SK-N-MC (cell line): Measurements from ENCODE around the gene SUPT5H.

Source experiments
- DNase-seq: peaks from one replicate; pipeline ENCODE4 v3.0.0-alpha.2; 2011; ENCODE audit warnings: low read depth, low spot score
- H3K27ac ChIP-seq: fragments of 200-600 bp; sonication (generic); 2 replicates; pipeline ENCODE4 v1.5.1; 2016; ENCODE audit warnings: mixed run types
- H3K36me3 ChIP-seq: fragments of 200-600 bp; sonication (generic); 2 replicates; pipeline ENCODE4 v1.6.1; 2017; ENCODE audit warnings: antibody characterized with exemption, low read length, mixed read lengths; ENCODE audit not compliant: insufficient read depth
- H3K4me3 ChIP-seq: fragments of 200-600 bp; sonication (generic); 2 replicates; pipeline ENCODE4 v1.5.1; 2016
- H3K9ac ChIP-seq: fragments of 200-600 bp; sonication (generic); 2 replicates; pipeline ENCODE4 v1.8.0; 2017; ENCODE audit warnings: mixed run types, mixed read lengths; ENCODE audit not compliant: insufficient read length
- H3K9me3 ChIP-seq: fragments of 200-600 bp; sonication (generic); 2 replicates; pipeline ENCODE4 v1.6.1; 2017; ENCODE audit warnings: low read depth, mild to moderate bottlenecking, antibody characterized with exemption, low read length, moderate library complexity, mixed read lengths
- EZH2 ChIP-seq: fragments of 200-600 bp; sonication (generic); IDR thresholded peaks from one replicate; pipeline ENCODE4 v1.6.1; 2017; ENCODE audit warnings: antibody characterized with exemption
- FOXP2 ChIP-seq: optimal IDR thresholded peaks from 2 replicates; pipeline ENCODE3; 2011; ENCODE audit warnings: mild to moderate bottlenecking, moderate library complexity; ENCODE audit not compliant: insufficient read depth; ENCODE audit errors: extremely low read length, control extremely low read depth
- POLR2AphosphoS5 ChIP-seq: IDR thresholded peaks from 2 replicates; pipeline ENCODE4 v1.6.1; 2012; ENCODE audit warnings: mild to moderate bottlenecking, low read depth, low read length, borderline replicate concordance

The SUPT5H gene

DNA sequence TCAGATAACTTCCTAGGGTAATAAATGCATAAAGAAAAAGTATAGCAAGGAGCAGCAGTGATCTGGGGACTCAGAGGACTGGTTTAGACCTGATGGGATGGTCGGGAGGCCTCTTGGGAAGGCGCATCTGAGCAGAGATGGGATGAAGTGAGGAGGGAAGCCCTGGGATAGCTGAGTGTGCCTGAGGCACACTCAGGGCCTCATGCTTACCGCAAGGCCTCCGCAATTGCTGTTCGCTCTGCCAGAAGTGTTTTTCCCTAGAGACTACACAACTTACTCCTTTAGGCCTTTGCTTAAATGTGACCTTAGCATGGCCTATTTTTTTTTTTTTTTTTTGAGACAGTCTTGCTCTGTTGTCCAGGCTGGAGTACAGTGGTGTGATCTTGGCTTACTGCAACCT, 49.3 kb downstream of the SUPT5H start:
- no peak overlapping the region for H3K9ac ChIP-seq
- no peak for DNase-seq
- TF ChIP-seq POLR2AphosphoS5: no peak
- TF ChIP-seq EZH2: no peak
- TF ChIP-seq FOXP2: no peak

DNA sequence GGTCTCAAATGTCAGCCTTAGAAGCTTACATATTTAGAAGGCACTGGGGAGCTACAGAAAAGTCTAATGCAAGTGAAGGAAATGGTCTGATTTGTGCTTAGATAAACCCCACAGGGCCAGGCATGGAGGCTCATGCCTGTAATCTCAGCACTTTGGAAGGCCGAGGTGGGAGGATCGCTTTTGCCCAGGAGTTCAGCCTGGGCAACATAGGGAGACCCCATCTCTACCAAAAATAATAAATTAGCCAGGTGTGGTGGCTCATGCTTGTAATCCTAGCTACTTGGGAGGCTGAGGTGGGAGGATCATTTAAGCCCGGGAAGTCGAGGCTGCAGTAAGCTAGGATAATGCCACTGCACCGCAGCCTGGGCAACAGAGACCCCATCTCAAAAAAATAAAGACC, 50.7 kb downstream of the SUPT5H start:
- Histone ChIP-seq H3K9ac (no peak overlapping the region), H3K9me3 (no peaks in the 10 kb centered on the region), H3K36me3 (no peaks in the 10 kb centered on the region; the same call in 1 of the 2 replicates), H3K4me3 (no peak overlapping the region), H3K27ac (no peak overlapping the region)
- TF ChIP-seq EZH2 (no peak), FOXP2 (no peak), POLR2AphosphoS5 (no peak)
- DNase-seq: no peak

More for the DNA sequence above, 49.3 kb downstream of the SUPT5H start:
- Histone ChIP-seq H3K4me3 (no peak overlapping the region), H3K9me3 (no peaks in the 10 kb centered on the region), H3K27ac (no peak overlapping the region), H3K36me3 (peaks cover 8% of the 10 kb centered on the region; the same call in 1 of the 2 replicates)

DNA sequence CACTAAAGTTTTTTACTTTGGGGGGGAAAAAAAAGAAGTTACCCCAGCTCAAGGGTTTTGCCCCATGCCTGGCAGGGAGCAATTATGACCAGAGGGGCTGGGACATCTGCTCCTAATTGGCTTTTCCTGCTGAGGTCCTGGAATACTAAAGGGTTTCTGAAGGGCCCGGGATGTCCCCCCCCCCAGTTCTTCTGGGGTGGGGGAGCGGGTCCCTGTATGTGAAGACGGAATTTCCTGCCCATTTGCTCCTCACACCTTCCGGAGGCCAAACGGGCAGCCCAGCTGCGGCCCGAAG, 52.3 kb downstream of the SUPT5H start:
- Histone ChIP-seq H3K9ac (no peak overlapping the region), H3K9me3 (no peaks in the 10 kb centered on the region), H3K4me3 (peak overlapping the region; percentile 90), H3K27ac (no peak overlapping the region), H3K36me3 (no peaks in the 10 kb centered on the region)
- DNase-seq: no peak
- TF ChIP-seq EZH2 (no peak), FOXP2 (no peak), POLR2AphosphoS5 (no peak)

DNA sequence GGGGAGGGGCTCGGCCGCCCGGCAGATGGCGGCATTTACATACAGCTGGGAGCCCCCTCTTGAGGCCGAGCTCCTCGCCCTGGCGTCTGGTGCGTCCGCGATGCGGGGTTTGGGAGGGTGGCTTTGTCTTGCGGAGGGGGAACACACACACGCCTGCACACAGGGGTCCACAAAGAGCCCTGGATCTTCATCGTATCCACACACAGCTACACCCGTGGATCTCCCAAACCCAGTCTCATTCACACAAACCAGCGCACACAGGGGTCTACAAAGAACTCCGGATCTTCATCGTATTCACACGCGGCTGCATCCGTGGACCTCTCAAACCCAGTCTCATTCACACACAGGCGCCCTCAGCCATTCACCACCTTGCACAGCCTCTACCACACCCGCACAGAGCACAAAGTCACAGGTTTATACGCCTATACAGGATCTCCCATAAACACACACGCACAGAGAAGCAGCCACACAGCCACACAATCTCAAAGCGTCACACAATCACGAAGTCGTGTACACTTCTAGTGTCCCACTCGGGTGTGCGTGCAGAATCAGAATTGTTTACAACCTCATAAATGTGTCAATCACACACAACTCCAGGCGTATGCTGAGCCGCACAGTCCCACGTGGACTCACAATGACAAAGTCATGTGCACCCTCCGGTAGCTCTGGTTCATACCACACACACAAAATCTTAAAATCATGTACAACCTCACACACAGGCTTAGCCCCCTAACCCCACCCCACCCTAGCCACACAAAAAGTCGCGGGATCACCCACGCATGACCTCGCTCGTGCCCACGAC, 52.8 kb downstream of the SUPT5H start:
- no peak for DNase-seq
- peak overlapping the region; percentile 90 for H3K4me3 ChIP-seq
- H3K9ac ChIP-seq: peak overlapping the region; percentile 68
- TF ChIP-seq POLR2AphosphoS5 (no peak), EZH2 (no peak), FOXP2 (no peak)
- H3K36me3 ChIP-seq: no peaks in the 10 kb centered on the region
- no peaks in the 10 kb centered on the region for H3K9me3 ChIP-seq
- H3K27ac ChIP-seq: no peak overlapping the region

DNA sequence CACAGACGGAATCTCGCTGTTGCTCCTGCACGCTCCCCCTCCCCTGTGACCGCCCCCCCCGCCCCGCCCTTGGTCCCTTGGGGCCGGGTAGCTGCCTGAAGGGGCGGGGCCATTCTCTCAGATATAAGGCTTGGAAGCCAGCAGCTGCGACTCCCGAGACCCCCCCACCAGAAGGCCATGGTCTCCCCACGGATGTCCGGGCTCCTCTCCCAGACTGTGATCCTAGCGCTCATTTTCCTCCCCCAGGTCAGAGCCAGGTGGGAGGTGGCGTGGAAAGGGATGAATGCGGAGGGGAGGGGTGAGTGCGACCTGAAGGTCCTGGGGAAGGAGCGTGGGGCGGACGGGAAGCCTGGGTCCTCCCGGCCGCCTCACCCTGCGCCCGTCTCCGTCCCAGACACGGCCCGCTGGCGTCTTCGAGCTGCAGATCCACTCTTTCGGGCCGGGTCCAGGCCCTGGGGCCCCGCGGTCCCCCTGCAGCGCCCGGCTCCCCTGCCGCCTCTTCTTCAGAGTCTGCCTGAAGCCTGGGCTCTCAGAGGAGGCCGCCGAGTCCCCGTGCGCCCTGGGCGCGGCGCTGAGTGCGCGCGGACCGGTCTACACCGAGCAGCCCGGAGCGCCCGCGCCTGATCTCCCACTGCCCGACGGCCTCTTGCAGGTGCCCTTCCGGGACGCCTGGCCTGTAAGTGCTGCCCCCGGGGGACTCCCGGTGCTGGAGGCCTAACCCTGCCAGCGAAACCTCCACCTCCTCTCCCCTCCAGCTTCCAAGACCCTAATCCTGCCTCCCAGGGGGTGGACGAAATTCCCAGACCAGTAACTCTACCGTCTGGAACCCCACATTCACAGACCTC, 53.6 kb downstream of the SUPT5H start, which contains the start of gene DLL3:
Gene DLL3, plus strand, starts transcription at position 150 of the 845 bp plus-strand sequence. Its CDS starts 28 bp downstream, at position 178.
- Histone ChIP-seq H3K27ac (no peak within 1 kb of the TSS), H3K9me3 (no peaks in the 10 kb centered on the region), H3K9ac (peak within 1 kb of the TSS; percentile 68), H3K36me3 (no peaks in the 10 kb centered on the region), H3K4me3 (peak within 1 kb of the TSS; percentile 90)
- TF ChIP-seq FOXP2 (no peak), POLR2AphosphoS5 (peak; percentile 47; the same call in 1 of the 2 replicates), EZH2 (no peak)
- no peak for DNase-seq

DNA sequence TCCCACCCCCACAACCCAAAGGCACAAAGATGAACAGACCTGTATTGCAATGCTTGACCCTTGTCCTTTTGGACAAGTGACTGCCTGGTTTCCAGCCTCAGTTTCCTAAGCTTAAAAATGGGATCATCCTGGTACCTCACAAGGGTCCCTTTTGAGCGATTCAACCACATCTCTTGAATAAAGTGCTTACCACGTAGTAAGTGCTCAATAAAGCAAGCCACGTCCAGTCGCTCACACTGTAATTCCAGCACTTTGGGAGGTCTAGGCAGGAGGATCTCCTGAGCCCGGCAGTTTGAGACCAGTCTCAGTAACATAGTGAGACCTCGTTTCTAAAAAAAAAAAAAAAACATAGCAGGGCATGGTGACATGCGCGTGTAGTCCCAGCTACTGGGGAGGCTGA, 54.5 kb downstream of the SUPT5H start:
- no peak for DNase-seq
- TF ChIP-seq FOXP2 (no peak), EZH2 (no peak), POLR2AphosphoS5 (no peak)
- Histone ChIP-seq H3K36me3 (no peaks in the 10 kb centered on the region), H3K27ac (no peak overlapping the region), H3K9ac (no peak overlapping the region), H3K4me3 (no peak overlapping the region), H3K9me3 (no peaks in the 10 kb centered on the region)

DNA sequence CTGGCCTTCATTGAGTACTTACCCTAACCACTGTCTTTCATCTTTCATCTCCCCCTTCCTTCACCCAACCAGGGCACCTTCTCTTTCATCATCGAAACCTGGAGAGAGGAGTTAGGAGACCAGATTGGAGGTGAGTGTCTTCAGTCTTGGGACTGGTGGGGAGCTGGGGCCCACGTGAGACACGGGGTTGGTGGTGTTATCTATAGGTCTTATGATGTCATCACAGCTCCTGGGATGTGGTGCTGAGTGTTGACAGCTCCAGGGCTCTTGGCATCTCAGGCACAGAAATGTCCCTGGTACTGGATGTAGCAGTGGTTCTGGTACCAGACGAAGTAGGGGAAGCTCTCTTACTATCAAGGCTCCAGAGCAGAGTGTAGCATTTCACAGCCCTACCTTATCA, 55.2 kb downstream of the SUPT5H start:
- Histone ChIP-seq H3K9ac (no peak overlapping the region), H3K36me3 (no peaks in the 10 kb centered on the region), H3K9me3 (no peaks in the 10 kb centered on the region), H3K27ac (no peak overlapping the region), H3K4me3 (no peak overlapping the region)
- DNase-seq: no peak
- no peak for TF ChIP-seq EZH2
- no peak for TF ChIP-seq FOXP2
- TF ChIP-seq POLR2AphosphoS5: no peak

DNA sequence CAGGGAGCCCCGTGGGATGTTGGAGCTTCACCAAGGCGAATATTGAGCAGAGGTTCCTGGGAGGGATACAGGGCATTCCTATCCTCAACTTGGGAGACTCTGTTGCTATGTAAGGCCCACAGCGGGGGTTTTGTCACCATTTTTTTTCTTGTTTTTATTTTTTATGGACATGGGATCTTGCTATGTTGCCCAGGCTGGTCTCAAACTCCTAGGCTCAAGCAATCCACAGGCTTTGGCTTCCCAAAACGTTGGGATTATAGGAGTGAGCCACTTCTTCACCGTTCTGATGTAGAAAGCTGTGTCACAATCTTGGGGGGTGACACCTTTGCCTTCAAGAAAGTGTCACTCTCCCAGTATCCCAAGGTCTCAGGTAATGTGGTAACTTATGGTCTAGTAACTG, 56.0 kb downstream of the SUPT5H start:
- Histone ChIP-seq H3K9ac (no peak overlapping the region), H3K9me3 (no peaks in the 10 kb centered on the region), H3K36me3 (no peaks in the 10 kb centered on the region), H3K4me3 (no peak overlapping the region), H3K27ac (no peak overlapping the region)
- no peak for DNase-seq
- TF ChIP-seq EZH2 (no peak), FOXP2 (no peak), POLR2AphosphoS5 (no peak)
